Thyroid gland (tissue), 4 donors: ENCODE measurements around the gene MPP7. TPM values are rescaled to one million over a fixed set of nuclear protein-coding genes. Genes with fewer than 3 reads are reported as not detected.
A peak's percentile ranks its signal among the peaks of the same experiment; 100 is the strongest.
"Not testable (repeated sequence)": the region's sequence is repeated elsewhere in the genome, so short reads cannot be mapped to it uniquely, and the experiment has no call there.

Experiments
- DNase-seq, 2 donors: peaks; one replicate each; pipeline ENCODE4 v3.0.0-alpha.2; 2019
- H3K27ac ChIP-seq, 3 donors: fragments of 200-600 bp; sonication (generic); 1 replicate in 2 of 3; 2 replicates in 1 of 3; pipeline ENCODE4 v1.5.1; 2016 to 2019; ENCODE audit warnings: mild to moderate bottlenecking in 1 of 3, moderate library complexity in 1 of 3
- H3K27me3 ChIP-seq: fragments of 200-600 bp; sonication (generic); one replicate; pipeline ENCODE4 v1.5.1; 2019
- H3K36me3 ChIP-seq, 2 donors: fragments of 200-600 bp; sonication (generic); one replicate each; pipeline ENCODE4 v1.5.1; 2016 to 2019
- H3K4me1 ChIP-seq, 2 donors: fragments of 200-600 bp; sonication (generic); one replicate each; pipeline ENCODE4 v1.5.1; 2017 to 2019
- H3K4me3 ChIP-seq, 3 donors: fragments of 200-600 bp; sonication (generic); replicated peaks in 1 of 3; 1 replicate in 2 of 3; 2 replicates in 1 of 3; pipeline ENCODE4 v1.5.1; 2016; ENCODE audit warnings: mild to moderate bottlenecking in 1 of 3
- H3K9me3 ChIP-seq: fragments of 200-600 bp; sonication (generic); one replicate; pipeline ENCODE4 v1.5.1; 2017
- POLR2A ChIP-seq, 2 donors: fragments of 450-650 bp; IDR thresholded peaks; one replicate each; pipeline ENCODE4 v1.6.1; 2017; ENCODE audit warnings: antibody characterized with exemption in 2 of 2, mild to moderate bottlenecking in 2 of 2, moderate library complexity in 1 of 2
- WGBS, 2 donors: methylation state at CpG; one replicate each; pipeline ENCODE4 v1.1.5; 2017; 5-methylcytosine and 5-hydroxymethylcytosine counted together
- intact Hi-C: fragments of 100-400 bp; cut with DNase I; formaldehyde crosslinking; loops from one replicate; pipeline ENCODE4 v1.15.1; 2023
- total RNA-seq, 4 donors: library from RNA; depleted of rRNA; stranded (reverse); fragments of >200 nt; gene quantifications; one replicate each; pipeline ENCODE4 v1.2.3, GENCODE V29; 2016
- TF ChIP-seq, protein P1 (sequence below), 6 experiments: fragments of 200-600 bp in 3 of 6; fragments of 450-650 bp in 3 of 6; sonication (generic) in 3 of 6; IDR thresholded peaks; one replicate each; pipeline ENCODE4 v1.5.1; 2016 to 2019; ENCODE audit warnings: antibody characterized with exemption in 6 of 6, mild to moderate bottlenecking in 2 of 6, inconsistent platforms in 1 of 6, moderate library complexity in 1 of 6

The MPP7 gene
- total RNA-seq, 4 donors from 2014 or later: 21.2 to 37.7 (median 26.6) TPM

- Histone ChIP-seq H3K36me3 (no peaks in the 10 kb centered on the region), H3K27me3 (no peaks in the 10 kb centered on the region), H3K4me3 (no peak overlapping the region), H3K4me1 (peaks cover 7 to 20% of the 10 kb centered on the region in 2 donors), H3K9me3 (no peaks in the 10 kb centered on the region), H3K27ac (peak overlapping the region; percentile 78 to 85 (median 79))
- 11 to 23% methylated on average over 10 of the region's 10 CpGs for WGBS, 2 donors
- TF ChIP-seq POLR2A (IDR thresholded peaks at IDR 0.05): peak in 1 of 2 donors; percentile 6
- TF ChIP-seq, protein P1, sequence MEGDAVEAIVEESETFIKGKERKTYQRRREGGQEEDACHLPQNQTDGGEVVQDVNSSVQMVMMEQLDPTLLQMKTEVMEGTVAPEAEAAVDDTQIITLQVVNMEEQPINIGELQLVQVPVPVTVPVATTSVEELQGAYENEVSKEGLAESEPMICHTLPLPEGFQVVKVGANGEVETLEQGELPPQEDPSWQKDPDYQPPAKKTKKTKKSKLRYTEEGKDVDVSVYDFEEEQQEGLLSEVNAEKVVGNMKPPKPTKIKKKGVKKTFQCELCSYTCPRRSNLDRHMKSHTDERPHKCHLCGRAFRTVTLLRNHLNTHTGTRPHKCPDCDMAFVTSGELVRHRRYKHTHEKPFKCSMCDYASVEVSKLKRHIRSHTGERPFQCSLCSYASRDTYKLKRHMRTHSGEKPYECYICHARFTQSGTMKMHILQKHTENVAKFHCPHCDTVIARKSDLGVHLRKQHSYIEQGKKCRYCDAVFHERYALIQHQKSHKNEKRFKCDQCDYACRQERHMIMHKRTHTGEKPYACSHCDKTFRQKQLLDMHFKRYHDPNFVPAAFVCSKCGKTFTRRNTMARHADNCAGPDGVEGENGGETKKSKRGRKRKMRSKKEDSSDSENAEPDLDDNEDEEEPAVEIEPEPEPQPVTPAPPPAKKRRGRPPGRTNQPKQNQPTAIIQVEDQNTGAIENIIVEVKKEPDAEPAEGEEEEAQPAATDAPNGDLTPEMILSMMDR (IDR thresholded peaks at IDR 0.05): no peak
- intact Hi-C loops: no loop called here
- peak; percentile 76 to 82 for DNase-seq
Measured at GRCh38 chr10:28326516-28327490, 23.9 kb upstream of the MPP7 start.

GRCh38 chr10:28320799-28321198 is 17.9 kb upstream of the MPP7 start:
- no peak for TF ChIP-seq POLR2A (IDR thresholded peaks at IDR 0.05)
- TF ChIP-seq, protein P1 (IDR thresholded peaks at IDR 0.05): no peak
- intact Hi-C loops: no loop called here
- peaks cover 0 to 3% of the 10 kb centered on the region in 2 donors for H3K4me1 ChIP-seq
- no peaks in the 10 kb centered on the region for H3K27me3 ChIP-seq
- H3K36me3 ChIP-seq: no peaks in the 10 kb centered on the region
- 49 to 58% methylated on average over 4 of the region's 4 CpGs for WGBS, 2 donors
- H3K4me3 ChIP-seq: no peak overlapping the region
- H3K27ac ChIP-seq: no peak overlapping the region
- DNase-seq: no peak
- H3K9me3 ChIP-seq: no peaks in the 10 kb centered on the region

GRCh38 chr10:28320090-28320489 is 17.2 kb upstream of the MPP7 start:
- no peaks in the 10 kb centered on the region for H3K27me3 ChIP-seq
- no peak overlapping the region for H3K4me3 ChIP-seq
- H3K4me1 ChIP-seq: peaks cover 0 to 3% of the 10 kb centered on the region in 2 donors
- WGBS, 2 donors: 82 to 92% methylated on average over 3 of the region's 3 CpGs
- H3K9me3 ChIP-seq: no peaks in the 10 kb centered on the region
- TF ChIP-seq POLR2A (IDR thresholded peaks at IDR 0.05): no peak
- TF ChIP-seq, protein P1 (IDR thresholded peaks at IDR 0.05): no peak
- no peak overlapping the region for H3K27ac ChIP-seq
- intact Hi-C loops: no loop called here
- H3K36me3 ChIP-seq: no peaks in the 10 kb centered on the region
- DNase-seq: no peak

DNA sequence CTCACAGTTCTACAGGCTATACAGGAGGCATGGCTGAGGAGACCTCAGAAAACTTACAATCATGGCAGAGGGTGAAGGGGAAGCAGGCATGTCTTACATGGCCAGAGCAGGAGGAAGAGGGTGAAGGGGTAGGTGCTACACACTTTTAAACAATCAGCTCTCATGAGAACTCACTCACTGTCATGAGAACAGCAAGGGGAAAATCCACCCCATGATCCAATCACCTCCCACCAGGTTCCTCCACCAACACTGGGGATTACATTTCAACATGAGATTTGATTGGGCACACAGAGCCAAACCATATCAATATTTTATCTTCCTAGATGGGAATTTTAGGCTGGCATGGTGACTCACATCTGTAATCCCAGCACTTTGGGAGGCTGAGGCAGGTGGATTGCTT is 16.2 kb upstream of the MPP7 start:
- H3K9me3 ChIP-seq, DNase-seq, H3K36me3 ChIP-seq, intact Hi-C loops, H3K4me3 ChIP-seq, H3K27ac ChIP-seq, H3K4me1 ChIP-seq, H3K27me3 ChIP-seq: not testable (repeated sequence)

GRCh38 chr10:28318626-28319025 is 15.8 kb upstream of the MPP7 start:
- TF ChIP-seq, protein P1 (IDR thresholded peaks at IDR 0.05): no peak
- TF ChIP-seq POLR2A (IDR thresholded peaks at IDR 0.05): no peak
- Histone ChIP-seq H3K4me3 (no peak overlapping the region), H3K9me3 (no peaks in the 10 kb centered on the region), H3K27ac (no peak overlapping the region), H3K36me3 (no peaks in the 10 kb centered on the region), H3K4me1 (peaks cover 0 to 3% of the 10 kb centered on the region in 2 donors), H3K27me3 (no peaks in the 10 kb centered on the region)
- DNase-seq: no peak
- WGBS, 2 donors: 86 to 94% methylated on average over 1 of the region's 1 CpG
- intact Hi-C loops: no loop called here
